A549 (cell line): ENCODE results near the gene DOK4. TPM values are rescaled to one million over a fixed set of nuclear protein-coding genes. Genes with fewer than 3 reads are reported as not detected.
A peak's percentile ranks its signal among the peaks of the same experiment; 100 is the strongest.

Experiments used
- ATAC-seq, 2 experiments: fragments of 200-7000 bp in 1 of 2; fragments of >200 bp in 1 of 2; cut with Nextera tagmentation in 1 of 2; cut with Tn5 transposase in 1 of 2; 3 replicates each; pipeline versions ENCODE4 v1.8.0 to v1.9.1; 2018 to 2020; ENCODE audit warnings: mild to moderate bottlenecking in 1 of 2, moderate library complexity in 1 of 2
- CTCF ChIA-PET: fragments of 300-600 bp; sonication (Branson Sonifier 250); formaldehyde crosslinking; extraction: SDS; loops from one replicate; lab custom pipeline; 2021; ENCODE audit warnings: antibody characterized with exemption, inconsistent platforms; lab: Yijun Ruan, JAX
- POLR2A ChIA-PET: fragments of 350-600 bp; formaldehyde crosslinking; extraction: SDS; loops from one replicate; lab custom pipeline; 2021; ENCODE audit warnings: antibody characterized with exemption, inconsistent platforms; lab: Yijun Ruan, JAX
- DNase-seq, 2 experiments: peaks; one replicate each; pipeline versions ENCODE4 v3.0.0 to v3.0.0-alpha.2; 2011 to 2016; ENCODE audit warnings: low read depth in 1 of 2, low spot score in 1 of 2
- FAIRE-seq: peaks from 2 replicates; lab custom pipeline; 2011; peaks lifted over from hg19 to GRCh38; lab: Jason Lieb, UNC
- H3K27ac ChIP-seq, 2 experiments: fragments of >200 bp; sonication (Bioruptor Twin); formaldehyde crosslinking; 3 replicates each; pipeline ENCODE4 v1.5.1; 2016 to 2017
- H3K4me1 ChIP-seq: fragments of >200 bp; sonication (Bioruptor Twin); formaldehyde crosslinking; 3 replicates; pipeline ENCODE4 v1.6.1; 2016
- H3K4me2 ChIP-seq: fragments of >200 bp; sonication (Bioruptor Twin); formaldehyde crosslinking; 3 replicates; pipeline ENCODE4 v1.6.1; 2016
- H3K4me3 ChIP-seq: fragments of >200 bp; sonication (Bioruptor Twin); formaldehyde crosslinking; 3 replicates; pipeline ENCODE4 v1.5.1; 2016
- H3K9me3 ChIP-seq: fragments of >200 bp; sonication (Bioruptor Twin); formaldehyde crosslinking; 3 replicates; pipeline ENCODE4 v1.6.1; 2016
- CEBPB ChIP-seq, 2 experiments: fragments of >200 bp in 1 of 2; sonication (Bioruptor Twin) in 1 of 2; formaldehyde crosslinking in 1 of 2; IDR thresholded peaks; 2 replicates each; pipeline ENCODE4 v1.6.1; 2012 to 2016
- EHMT2 ChIP-seq: fragments of 200-600 bp; sonication (generic); IDR thresholded peaks from 2 replicates; pipeline ENCODE4 v1.6.1; 2016; ENCODE audit warnings: antibody characterized with exemption, low read depth, mild to moderate bottlenecking, moderate library complexity
- EP300 ChIP-seq, 2 experiments: fragments of >200 bp; sonication (Bioruptor Twin); formaldehyde crosslinking; IDR thresholded peaks; 2 replicates in 1 of 2; 3 replicates in 1 of 2; pipeline ENCODE4 v1.6.1; 2016 to 2017
- FOSB ChIP-seq: fragments of 250-450 bp; sonication (Bioruptor Pico); IDR thresholded peaks from 2 replicates; pipeline ENCODE4 v1.5.0; 2020; ENCODE audit warnings: mild to moderate bottlenecking, moderate library complexity
- GATA3 ChIP-seq: IDR thresholded peaks from 2 replicates; pipeline ENCODE4 v1.6.1; 2012; ENCODE audit warnings: borderline replicate concordance
- HEYL ChIP-seq: fragments of 250-450 bp; sonication (Bioruptor Pico); IDR thresholded peaks from 2 replicates; pipeline ENCODE4 v1.8.0; 2021; ENCODE audit warnings: mild to moderate bottlenecking, moderate library complexity
- HOXA7 ChIP-seq: fragments of 250-450 bp; sonication (Bioruptor Pico); IDR thresholded peaks from 2 replicates; pipeline ENCODE4 v1.5.0; 2020; ENCODE audit warnings: mild to moderate bottlenecking, moderate library complexity
- HOXB13 ChIP-seq: fragments of 250-450 bp; sonication (Bioruptor Pico); IDR thresholded peaks from 2 replicates; pipeline ENCODE4 v1.5.0; 2020; ENCODE audit warnings: low read depth, mild to moderate bottlenecking, moderate library complexity
- JUNB ChIP-seq: fragments of >200 bp; sonication (Bioruptor Twin); formaldehyde crosslinking; IDR thresholded peaks from 2 replicates; pipeline ENCODE4 v1.6.1; 2016
- MAZ ChIP-seq: fragments of 150-350 bp; IDR thresholded peaks from 2 replicates; pipeline ENCODE4 v1.6.1; 2014; ENCODE audit warnings: antibody characterized with exemption, low read depth, low read length, borderline replicate concordance
- POLR2A ChIP-seq: IDR thresholded peaks from 2 replicates; pipeline ENCODE4 v1.6.1; 2012; ENCODE audit warnings: mild to moderate bottlenecking, low read length
- SMC3 ChIP-seq: fragments of >200 bp; sonication (Bioruptor Twin); formaldehyde crosslinking; IDR thresholded peaks from 3 replicates; pipeline ENCODE4 v1.6.1; 2018; ENCODE audit warnings: inconsistent platforms
- TFCP2L1 ChIP-seq: fragments of 250-450 bp; sonication (Bioruptor Pico); IDR thresholded peaks from 2 replicates; pipeline ENCODE4 v1.5.0; 2021; ENCODE audit warnings: mild to moderate bottlenecking
- ZSCAN20 ChIP-seq: fragments of 250-450 bp; sonication (Bioruptor Pico); IDR thresholded peaks from 2 replicates; pipeline ENCODE4 v1.8.0; 2022; ENCODE audit warnings: mild to moderate bottlenecking, moderate library complexity
- whole genome bisulfite sequencing: methylation state at CpG from one replicate; pipeline ENCODE4 v1.1.6; 2017; ENCODE audit errors: missing lambda C conversion rate; 5-methylcytosine and 5-hydroxymethylcytosine counted together
- polyA plus RNA-seq, 4 experiments: library from polyadenylated mRNA; depleted of rRNA in 3 of 4; stranded (reverse); fragments of >200 nt; fragmentation: RNase III in 1 of 4; extraction: RNeasy Plus Mini Kit Qiagen cat#74134 plus additional on column Dnase treatment in 1 of 4; gene quantifications; 2 replicates in 3 of 4; 3 replicates in 1 of 4; pipeline ENCODE4 v1.2.3, GENCODE V29; 2011 to 2017
- TF ChIP-seq, protein P1 (sequence below): IDR thresholded peaks from 2 replicates; pipeline ENCODE4 v1.6.1; 2012
- TF ChIP-seq, protein P2 (sequence below): fragments of 200-600 bp; sonication (generic); IDR thresholded peaks from 2 replicates; pipeline ENCODE4 v1.6.1; 2016; ENCODE audit warnings: antibody characterized with exemption, mild to moderate bottlenecking, moderate library complexity
- TF ChIP-seq, protein P3 (sequence below): IDR thresholded peaks from 2 replicates; pipeline ENCODE4 v1.6.1; 2012
- TF ChIP-seq, protein P4 (sequence below): fragments of >200 bp; sonication (Bioruptor Twin); formaldehyde crosslinking; IDR thresholded peaks from 3 replicates; pipeline ENCODE4 v1.5.1; 2016

Gene DOK4
- polyA plus RNA-seq, 2 of the 4 experiments (the other 2 are of a cell fraction) = 70.3 to 85.4 TPM

DNA sequence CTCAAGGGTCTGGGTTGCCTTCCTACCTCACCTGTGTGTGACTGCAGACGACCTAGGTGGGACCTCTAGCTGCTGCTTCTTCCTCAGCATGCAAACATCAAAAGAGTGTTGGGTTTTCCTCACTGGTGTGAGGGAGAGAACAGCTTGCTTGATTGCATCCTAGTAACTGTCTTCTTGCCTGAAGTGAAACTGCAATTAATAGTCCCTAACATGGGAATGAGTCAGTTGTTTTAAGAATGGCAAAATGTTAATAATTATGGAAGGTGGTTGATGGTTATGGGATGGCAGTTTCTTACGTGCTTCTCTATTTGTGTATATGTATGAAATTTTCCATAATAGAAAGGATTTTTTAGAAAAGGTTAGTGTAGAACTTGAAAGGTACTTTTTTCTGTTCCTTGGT lies 17.9 kb downstream of the DOK4 start:
- FAIRE-seq = no peak
- Histone ChIP-seq H3K9me3 (no peaks in the 10 kb centered on the region), H3K27ac (peak overlapping the region; percentile 96 to 98), H3K4me1 (peaks cover 93% of the 10 kb centered on the region), H3K4me2 (no peak overlapping the region), H3K4me3 (no peak overlapping the region)
- DNase-seq = no peak
- POLR2A ChIA-PET = no interaction called here
- WGBS = 74% methylated on average over 2 of the region's 2 CpGs
- ATAC-seq = no peak
- TF ChIP-seq GATA3 (no peak), POLR2A (no peak), SMC3 (no peak), FOSB (no peak)
- TF ChIP-seq, protein P1, sequence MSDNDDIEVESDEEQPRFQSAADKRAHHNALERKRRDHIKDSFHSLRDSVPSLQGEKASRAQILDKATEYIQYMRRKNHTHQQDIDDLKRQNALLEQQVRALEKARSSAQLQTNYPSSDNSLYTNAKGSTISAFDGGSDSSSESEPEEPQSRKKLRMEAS = no peak
- CTCF ChIA-PET = interaction anchor here (0.7 to 1.6 kb wide), 3 partner anchors 8 to 21 kb away, joined by 3 to 4 read pairs (median 3); partner anchors contain the start of genes CIAPIN1 and COQ9

DNA sequence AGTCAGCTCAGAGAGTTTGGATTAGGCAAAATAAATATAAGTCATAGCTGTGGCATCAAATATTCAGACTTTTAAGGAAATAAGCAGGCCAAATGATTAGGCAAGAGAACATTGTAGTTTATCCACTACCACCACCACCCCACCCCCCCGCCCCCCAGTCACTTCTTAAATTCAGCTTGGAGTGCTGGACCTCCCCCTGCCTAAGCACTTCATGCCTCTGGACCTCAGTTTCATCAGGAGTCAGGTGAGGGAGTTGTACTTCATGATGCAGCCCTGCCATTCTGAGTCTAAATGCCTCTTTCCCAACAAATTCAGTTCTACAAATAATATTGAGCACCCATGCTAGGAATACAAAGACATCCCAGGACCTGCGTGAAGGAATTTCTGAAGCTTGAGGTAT lies 21.8 kb downstream of the DOK4 start:
- TF ChIP-seq MAZ = no peak
- TF ChIP-seq JUNB = no peak
- TF ChIP-seq HOXB13 (CRISPR knock-in tag) = no peak
- no peak for TF ChIP-seq EP300 (IDR thresholded peaks at IDR 0.05)
- TF ChIP-seq HOXA7 (CRISPR knock-in tag) = no peak
- WGBS = 83% methylated on average over 1 of the region's 2 CpGs
- ChIA-PET CTCF (interaction anchor here (0.5 to 4.4 kb wide), 7 partner anchors 9 to 976 kb away, joined by 3 to 54 read pairs (median 6); no protein-coding TSS in a partner anchor), POLR2A (interaction anchor here (0.5 kb wide), 1 partner anchor 22 kb away, joined by 9 read pairs; no protein-coding TSS in a partner anchor)
- H3K4me3 ChIP-seq = no peak overlapping the region
- no peak for FAIRE-seq
- H3K4me1 ChIP-seq = peaks cover 58% of the 10 kb centered on the region
- no peak for ATAC-seq
- no peaks in the 10 kb centered on the region for H3K9me3 ChIP-seq
- DNase-seq = no peak
- peak overlapping the region; percentile 74 for H3K4me2 ChIP-seq
- peak overlapping the region in 1 of 2 experiments; percentile 23; a peak in 1 of 6 replicates for H3K27ac ChIP-seq

DNA sequence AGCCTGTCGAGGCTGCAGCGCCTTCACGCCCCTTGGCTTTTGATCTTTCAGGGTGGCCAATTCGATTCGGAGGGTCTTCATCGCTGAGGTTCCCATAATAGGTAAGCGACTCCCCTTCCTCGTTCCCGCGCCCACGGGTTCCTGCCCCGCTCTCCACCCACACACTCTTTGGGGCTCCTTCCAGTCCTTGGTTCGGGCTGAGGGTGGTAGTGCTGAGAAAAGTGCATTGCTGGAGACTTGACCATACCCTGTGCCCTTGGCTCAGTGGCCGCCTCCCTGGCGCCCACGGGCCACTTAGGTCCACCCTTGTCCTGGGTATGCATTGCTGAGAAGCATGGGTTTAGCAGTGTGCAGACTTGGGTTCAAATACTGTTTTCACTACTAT lies 23.3 kb downstream of the DOK4 start:
- H3K4me1 ChIP-seq = peaks cover 43% of the 10 kb centered on the region
- TF ChIP-seq EHMT2 (no peak), CEBPB (IDR thresholded peaks at IDR 0.05) (no peak), TFCP2L1 (CRISPR knock-in tag) (no peak), HEYL (CRISPR knock-in tag) (no peak), ZSCAN20 (no peak)
- TF ChIP-seq, protein P2, sequence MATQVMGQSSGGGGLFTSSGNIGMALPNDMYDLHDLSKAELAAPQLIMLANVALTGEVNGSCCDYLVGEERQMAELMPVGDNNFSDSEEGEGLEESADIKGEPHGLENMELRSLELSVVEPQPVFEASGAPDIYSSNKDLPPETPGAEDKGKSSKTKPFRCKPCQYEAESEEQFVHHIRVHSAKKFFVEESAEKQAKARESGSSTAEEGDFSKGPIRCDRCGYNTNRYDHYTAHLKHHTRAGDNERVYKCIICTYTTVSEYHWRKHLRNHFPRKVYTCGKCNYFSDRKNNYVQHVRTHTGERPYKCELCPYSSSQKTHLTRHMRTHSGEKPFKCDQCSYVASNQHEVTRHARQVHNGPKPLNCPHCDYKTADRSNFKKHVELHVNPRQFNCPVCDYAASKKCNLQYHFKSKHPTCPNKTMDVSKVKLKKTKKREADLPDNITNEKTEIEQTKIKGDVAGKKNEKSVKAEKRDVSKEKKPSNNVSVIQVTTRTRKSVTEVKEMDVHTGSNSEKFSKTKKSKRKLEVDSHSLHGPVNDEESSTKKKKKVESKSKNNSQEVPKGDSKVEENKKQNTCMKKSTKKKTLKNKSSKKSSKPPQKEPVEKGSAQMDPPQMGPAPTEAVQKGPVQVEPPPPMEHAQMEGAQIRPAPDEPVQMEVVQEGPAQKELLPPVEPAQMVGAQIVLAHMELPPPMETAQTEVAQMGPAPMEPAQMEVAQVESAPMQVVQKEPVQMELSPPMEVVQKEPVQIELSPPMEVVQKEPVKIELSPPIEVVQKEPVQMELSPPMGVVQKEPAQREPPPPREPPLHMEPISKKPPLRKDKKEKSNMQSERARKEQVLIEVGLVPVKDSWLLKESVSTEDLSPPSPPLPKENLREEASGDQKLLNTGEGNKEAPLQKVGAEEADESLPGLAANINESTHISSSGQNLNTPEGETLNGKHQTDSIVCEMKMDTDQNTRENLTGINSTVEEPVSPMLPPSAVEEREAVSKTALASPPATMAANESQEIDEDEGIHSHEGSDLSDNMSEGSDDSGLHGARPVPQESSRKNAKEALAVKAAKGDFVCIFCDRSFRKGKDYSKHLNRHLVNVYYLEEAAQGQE = no peak
- TF ChIP-seq, protein P3, sequence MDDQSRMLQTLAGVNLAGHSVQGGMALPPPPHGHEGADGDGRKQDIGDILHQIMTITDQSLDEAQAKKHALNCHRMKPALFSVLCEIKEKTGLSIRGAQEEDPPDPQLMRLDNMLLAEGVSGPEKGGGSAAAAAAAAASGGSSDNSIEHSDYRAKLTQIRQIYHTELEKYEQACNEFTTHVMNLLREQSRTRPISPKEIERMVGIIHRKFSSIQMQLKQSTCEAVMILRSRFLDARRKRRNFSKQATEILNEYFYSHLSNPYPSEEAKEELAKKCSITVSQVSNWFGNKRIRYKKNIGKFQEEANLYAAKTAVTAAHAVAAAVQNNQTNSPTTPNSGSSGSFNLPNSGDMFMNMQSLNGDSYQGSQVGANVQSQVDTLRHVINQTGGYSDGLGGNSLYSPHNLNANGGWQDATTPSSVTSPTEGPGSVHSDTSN = no peak
- TF ChIP-seq, protein P4, sequence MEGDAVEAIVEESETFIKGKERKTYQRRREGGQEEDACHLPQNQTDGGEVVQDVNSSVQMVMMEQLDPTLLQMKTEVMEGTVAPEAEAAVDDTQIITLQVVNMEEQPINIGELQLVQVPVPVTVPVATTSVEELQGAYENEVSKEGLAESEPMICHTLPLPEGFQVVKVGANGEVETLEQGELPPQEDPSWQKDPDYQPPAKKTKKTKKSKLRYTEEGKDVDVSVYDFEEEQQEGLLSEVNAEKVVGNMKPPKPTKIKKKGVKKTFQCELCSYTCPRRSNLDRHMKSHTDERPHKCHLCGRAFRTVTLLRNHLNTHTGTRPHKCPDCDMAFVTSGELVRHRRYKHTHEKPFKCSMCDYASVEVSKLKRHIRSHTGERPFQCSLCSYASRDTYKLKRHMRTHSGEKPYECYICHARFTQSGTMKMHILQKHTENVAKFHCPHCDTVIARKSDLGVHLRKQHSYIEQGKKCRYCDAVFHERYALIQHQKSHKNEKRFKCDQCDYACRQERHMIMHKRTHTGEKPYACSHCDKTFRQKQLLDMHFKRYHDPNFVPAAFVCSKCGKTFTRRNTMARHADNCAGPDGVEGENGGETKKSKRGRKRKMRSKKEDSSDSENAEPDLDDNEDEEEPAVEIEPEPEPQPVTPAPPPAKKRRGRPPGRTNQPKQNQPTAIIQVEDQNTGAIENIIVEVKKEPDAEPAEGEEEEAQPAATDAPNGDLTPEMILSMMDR = no peak
- POLR2A ChIA-PET = interaction anchor here (0.9 to 2.5 kb wide), 10 partner anchors 9 to 162 kb away, joined by 3 to 25 read pairs (median 6); partner anchors contain the start of genes CIAPIN1 and COQ9
- H3K9me3 ChIP-seq = no peaks in the 10 kb centered on the region
- no peak for DNase-seq
- peak in 1 of 2 experiments; percentile 70; a peak in 3 of 6 replicates for ATAC-seq
- peak overlapping the region; percentile 74 for H3K4me2 ChIP-seq
- FAIRE-seq = no peak
- peak overlapping the region; percentile 82 for H3K4me3 ChIP-seq
- H3K27ac ChIP-seq = peak overlapping the region; percentile 93 to 97
- WGBS = 3% methylated on average over 16 of the region's 16 CpGs
- CTCF ChIA-PET = interaction anchor here (0.8 to 4.4 kb wide), 21 partner anchors 9 to 1352 kb away, joined by 3 to 54 read pairs (median 9); partner anchors contain the start of genes CIAPIN1, COQ9 and DOK4
